Lower lobe of right lung (tissue), 2 donors: ENCODE results near the gene TRIM14. TPM values are rescaled to one million over a fixed set of nuclear protein-coding genes. Genes with fewer than 3 reads are reported as not detected.
"Not testable (repeated sequence)": the region's sequence is repeated elsewhere in the genome, so short reads cannot be mapped to it uniquely, and the experiment has no call there.

ENCODE experiments used
- ATAC-seq, 2 donors: fragments of 200-7000 bp; cut with Tn5 transposase; one replicate each; pipeline ENCODE4 v1.9.1; 2020 to 2022; ENCODE audit warnings: mild to moderate bottlenecking in 2 of 2, moderate library complexity in 2 of 2
- DNase-seq: peaks from one replicate; pipeline ENCODE4 v3.0.0-alpha.2; 2020
- H3K27ac ChIP-seq: fragments of 200-600 bp; one replicate; pipeline ENCODE4 v1.8.0; 2022
- H3K27me3 ChIP-seq: fragments of 200-600 bp; one replicate; pipeline ENCODE4 v1.8.0; 2022; ENCODE audit warnings: low read depth
- H3K36me3 ChIP-seq: fragments of 200-600 bp; one replicate; pipeline ENCODE4 v1.8.0; 2022; ENCODE audit warnings: mild to moderate bottlenecking
- H3K4me1 ChIP-seq: fragments of 200-600 bp; one replicate; pipeline ENCODE4 v1.8.0; 2022
- H3K4me3 ChIP-seq: fragments of 200-600 bp; one replicate; pipeline ENCODE4 v1.8.0; 2022; ENCODE audit warnings: mild to moderate bottlenecking
- H3K9me3 ChIP-seq: fragments of 200-600 bp; one replicate; pipeline ENCODE4 v1.8.0; 2022
- CTCF ChIP-seq: fragments of 200-600 bp; IDR thresholded peaks from one replicate; pipeline ENCODE4 v1.8.0; 2022; ENCODE audit warnings: antibody characterized with exemption, mild to moderate bottlenecking
- intact Hi-C: fragments of 100-400 bp; cut with DNase I; formaldehyde crosslinking; loops from one replicate; pipeline ENCODE4 v1.11.0; 2022
- total RNA-seq: library from RNA; stranded (reverse); fragmentation: NEBNext Ultra II Directional; extraction: Animal tissue kit (Norgen Biotek cat#: 25700); gene quantifications from one replicate; pipeline ENCODE4 v1.2.1, GENCODE V29; 2021
- donor health status: DM: no; HTN: yes; CAD: no; lungs with severe emphysema.

TRIM14 gene
- total RNA-seq, 1 donor from 2014 or later = 82.5 TPM

- H3K4me1 ChIP-seq = peaks cover 13% of the 10 kb centered on the region
- ATAC-seq (no peak), DNase-seq (no peak)
- H3K9me3 ChIP-seq = no peaks in the 10 kb centered on the region
- H3K4me3 ChIP-seq = no peak overlapping the region
- H3K27ac ChIP-seq = no peak overlapping the region
- intact Hi-C loops = no loop called here
- H3K27me3 ChIP-seq = no peaks in the 10 kb centered on the region
- peaks cover 30% of the 10 kb centered on the region for H3K36me3 ChIP-seq
- TF ChIP-seq CTCF = no peak
These were observed 14.0 kb upstream of the TRIM14 start for GRCh38 chr9:98132806-98133631.

- intact Hi-C loops = no loop called here
- Histone ChIP-seq H3K4me3 (no peak overlapping the region), H3K27ac (no peak overlapping the region), H3K4me1 (peaks cover 13% of the 10 kb centered on the region), H3K9me3 (no peaks in the 10 kb centered on the region), H3K36me3 (peaks cover 30% of the 10 kb centered on the region), H3K27me3 (no peaks in the 10 kb centered on the region)
- DNase-seq (no peak), ATAC-seq (no peak)
- TF ChIP-seq CTCF = no peak
These were observed 13.1 kb upstream of the TRIM14 start for GRCh38 chr9:98132158-98132557.

GRCh38 chr9:98130576-98131228 is 11.7 kb upstream of the TRIM14 start:
- no peak overlapping the region for H3K27ac ChIP-seq

GRCh38 chr9:98130060-98130459 is 11.0 kb upstream of the TRIM14 start:
- DNase-seq, H3K27ac ChIP-seq, intact Hi-C loops, H3K4me3 ChIP-seq, H3K9me3 ChIP-seq, H3K27me3 ChIP-seq, ATAC-seq: not testable (repeated sequence)
- Histone ChIP-seq H3K36me3 (peaks cover 29% of the 10 kb centered on the region), H3K4me1 (peaks cover 13% of the 10 kb centered on the region)

More at GRCh38 chr9:98130576-98131228, 11.7 kb upstream of the TRIM14 start:
- no peak for DNase-seq
- no peaks in the 10 kb centered on the region for H3K9me3 ChIP-seq
- no peak for TF ChIP-seq CTCF
- no peak overlapping the region for H3K4me3 ChIP-seq
- no peaks in the 10 kb centered on the region for H3K27me3 ChIP-seq
- intact Hi-C loops = no loop called here
- peaks cover 13% of the 10 kb centered on the region for H3K4me1 ChIP-seq
- no peak for ATAC-seq
- peaks cover 30% of the 10 kb centered on the region for H3K36me3 ChIP-seq

GRCh38 chr9:98129451-98129881 is 10.4 kb upstream of the TRIM14 start:
- intact Hi-C loops = no loop called here
- ATAC-seq = peak; percentile 72 to 90
- Histone ChIP-seq H3K27ac (peak overlapping the region; percentile 41), H3K9me3 (no peaks in the 10 kb centered on the region), H3K4me1 (peaks cover 13% of the 10 kb centered on the region), H3K27me3 (no peaks in the 10 kb centered on the region), H3K36me3 (peaks cover 28% of the 10 kb centered on the region), H3K4me3 (no peak overlapping the region)
- DNase-seq = peak; percentile 63
- TF ChIP-seq CTCF = no peak

GRCh38 chr9:98128316-98128715 is 9.3 kb upstream of the TRIM14 start:
- Histone ChIP-seq H3K27me3 (no peaks in the 10 kb centered on the region), H3K4me3 (no peak overlapping the region), H3K9me3 (no peaks in the 10 kb centered on the region), H3K36me3 (peaks cover 29% of the 10 kb centered on the region), H3K4me1 (peaks cover 13% of the 10 kb centered on the region), H3K27ac (peak overlapping the region; percentile 41)
- ATAC-seq (no peak), DNase-seq (no peak)
- no peak for TF ChIP-seq CTCF
- intact Hi-C loops = no loop called here
